Stimulated activated CD8-positive, alpha-beta memory T cell treated with anti-CD3 and anti-CD28 coated beads, Interleukin-4, amount 100 ng/mL, for 1 hour (primary cell): Measurements from ENCODE around the gene ZNF181.
"Not testable (repeated sequence)": the region's sequence is repeated elsewhere in the genome, so short reads cannot be mapped to it uniquely, and the experiment has no call there.

ENCODE experiments used
- DNase-seq, 2 donors: peaks; one replicate each; pipeline ENCODE4 v3.0.0-alpha.2; 2020; ENCODE audit warnings: low read depth in 2 of 2, low spot score in 1 of 2

The ZNF181 gene

GRCh38 chr19:34733746-34734536, at the start of gene ZNF181:
Gene ZNF181, plus strand, starts transcription at chr19:34734243. Its CDS starts 795 bp downstream, at chr19:34735038.
- DNase-seq, result peak; percentile 56 to 58

GRCh38 chr19:34685266-34685665, 48.8 kb upstream of the ZNF181 start:
- not testable (repeated sequence) for DNase-seq

- DNase-seq, result no peak
These were observed 47.6 kb upstream of the ZNF181 start for GRCh38 chr19:34686455-34686854.

- no peak for DNase-seq
These were observed 46.7 kb upstream of the ZNF181 start for GRCh38 chr19:34687348-34687747.

GRCh38 chr19:34688592-34688991, 45.5 kb upstream of the ZNF181 start:
- no peak for DNase-seq

GRCh38 chr19:34690372-34690771, 43.7 kb upstream of the ZNF181 start:
- no peak for DNase-seq

GRCh38 chr19:34692549-34692948, 41.5 kb upstream of the ZNF181 start:
- no peak for DNase-seq

- DNase-seq, result no peak
These were observed 26.4 kb upstream of the ZNF181 start for GRCh38 chr19:34707661-34708060.

- DNase-seq, result no peak
These were observed 22.2 kb upstream of the ZNF181 start for GRCh38 chr19:34711890-34712289.

- peak in 1 of 2 donors; percentile 20 for DNase-seq
These were observed 21.4 kb upstream of the ZNF181 start for GRCh38 chr19:34712395-34713261.

GRCh38 chr19:34713262-34713637, 20.8 kb upstream of the ZNF181 start:
- DNase-seq, result no peak

- DNase-seq, result no peak
These were observed 18.7 kb upstream of the ZNF181 start for GRCh38 chr19:34715357-34715756.

GRCh38 chr19:34722353-34722752, 11.7 kb upstream of the ZNF181 start:
- DNase-seq, result no peak

- no peak for DNase-seq
These were observed 8.6 kb upstream of the ZNF181 start for GRCh38 chr19:34725400-34725799.

GRCh38 chr19:34731019-34731829, 2.8 kb upstream of the ZNF181 start:
- DNase-seq, result no peak

GRCh38 chr19:34731964-34732363, 2.1 kb upstream of the ZNF181 start:
- no peak for DNase-seq

GRCh38 chr19:34732612-34733211, 1.3 kb upstream of the ZNF181 start:
- no peak for DNase-seq

- DNase-seq, result no peak
These were observed 737 bp upstream of the ZNF181 start for GRCh38 chr19:34733266-34733745.

- no peak for DNase-seq
These were observed 577 bp downstream of the ZNF181 start for GRCh38 chr19:34734537-34735103.

- no peak for DNase-seq
These were observed 11.1 kb downstream of the ZNF181 start for GRCh38 chr19:34744896-34745690.
